Measurements from ENCODE around the gene TSPY8.
"Not testable (repeated sequence)": the region's sequence is repeated elsewhere in the genome, so short reads cannot be mapped to it uniquely, and the experiment has no call there.

Gene TSPY8, protein sequence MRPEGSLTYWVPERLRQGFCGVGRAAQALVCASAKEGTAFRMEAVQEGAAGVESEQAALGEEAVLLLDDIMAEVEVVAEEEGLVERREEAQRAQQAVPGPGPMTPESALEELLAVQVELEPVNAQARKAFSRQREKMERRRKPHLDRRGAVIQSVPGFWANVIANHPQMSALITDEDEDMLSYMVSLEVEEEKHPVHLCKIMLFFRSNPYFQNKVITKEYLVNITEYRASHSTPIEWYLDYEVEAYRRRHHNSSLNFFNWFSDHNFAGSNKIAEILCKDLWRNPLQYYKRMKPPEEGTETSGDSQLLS

DNA sequence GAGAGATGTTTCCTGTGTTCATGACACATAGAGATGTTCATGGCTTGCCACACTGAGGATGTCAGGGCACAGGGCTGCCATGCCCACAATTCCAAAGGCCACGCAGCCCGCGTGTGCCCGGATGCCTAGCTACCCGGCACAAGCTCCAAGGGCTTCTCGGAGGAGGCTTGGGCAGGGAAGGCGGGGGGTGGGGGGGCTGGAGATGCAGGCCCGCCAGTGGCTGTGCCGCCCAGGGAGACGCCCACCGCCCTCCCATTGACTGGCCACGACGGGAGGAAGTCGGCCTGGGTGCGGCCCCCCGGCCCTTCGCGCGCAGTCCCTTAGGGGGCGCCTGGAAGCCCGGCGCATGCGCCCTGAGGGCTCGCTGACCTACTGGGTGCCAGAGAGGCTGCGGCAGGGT is at the start of gene TSPY8:
TSPY8 (plus strand) TSS at position 301 of the 400 bp plus-strand sequence; CDS start at position 347, 46 bp downstream.
- not testable (repeated sequence) for H3K4me3 ChIP-seq (ENCODE audit: low read depth, low read length)

DNA sequence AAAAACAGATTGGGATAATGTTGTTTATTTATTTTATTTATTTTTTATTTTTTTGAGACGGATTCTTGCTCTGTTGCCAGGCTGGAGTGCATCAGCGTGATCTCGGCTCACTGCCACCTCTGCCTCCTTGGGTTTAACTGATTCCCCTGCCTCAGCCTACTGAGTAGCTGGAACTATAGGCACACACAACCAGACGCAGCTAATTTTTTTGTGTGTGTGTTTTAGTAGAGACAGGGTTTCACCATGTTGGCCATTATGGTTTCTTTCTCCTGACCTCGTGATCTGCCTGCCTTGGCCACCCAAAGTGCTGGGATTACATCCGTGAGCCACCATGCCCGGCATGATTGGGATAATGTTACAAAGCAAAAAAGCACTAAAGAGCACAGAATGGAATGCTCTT is 36.6 kb upstream of the TSPY8 start:
- no peak overlapping the region for H3K4me3 ChIP-seq (ENCODE audit: low read depth, low read length)
- TF ChIP-seq, protein P1, sequence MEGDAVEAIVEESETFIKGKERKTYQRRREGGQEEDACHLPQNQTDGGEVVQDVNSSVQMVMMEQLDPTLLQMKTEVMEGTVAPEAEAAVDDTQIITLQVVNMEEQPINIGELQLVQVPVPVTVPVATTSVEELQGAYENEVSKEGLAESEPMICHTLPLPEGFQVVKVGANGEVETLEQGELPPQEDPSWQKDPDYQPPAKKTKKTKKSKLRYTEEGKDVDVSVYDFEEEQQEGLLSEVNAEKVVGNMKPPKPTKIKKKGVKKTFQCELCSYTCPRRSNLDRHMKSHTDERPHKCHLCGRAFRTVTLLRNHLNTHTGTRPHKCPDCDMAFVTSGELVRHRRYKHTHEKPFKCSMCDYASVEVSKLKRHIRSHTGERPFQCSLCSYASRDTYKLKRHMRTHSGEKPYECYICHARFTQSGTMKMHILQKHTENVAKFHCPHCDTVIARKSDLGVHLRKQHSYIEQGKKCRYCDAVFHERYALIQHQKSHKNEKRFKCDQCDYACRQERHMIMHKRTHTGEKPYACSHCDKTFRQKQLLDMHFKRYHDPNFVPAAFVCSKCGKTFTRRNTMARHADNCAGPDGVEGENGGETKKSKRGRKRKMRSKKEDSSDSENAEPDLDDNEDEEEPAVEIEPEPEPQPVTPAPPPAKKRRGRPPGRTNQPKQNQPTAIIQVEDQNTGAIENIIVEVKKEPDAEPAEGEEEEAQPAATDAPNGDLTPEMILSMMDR (IDR thresholded peaks at IDR 0.05; ENCODE audit: borderline replicate concordance, insufficient read depth, low read depth, low read length), result no peak

DNA sequence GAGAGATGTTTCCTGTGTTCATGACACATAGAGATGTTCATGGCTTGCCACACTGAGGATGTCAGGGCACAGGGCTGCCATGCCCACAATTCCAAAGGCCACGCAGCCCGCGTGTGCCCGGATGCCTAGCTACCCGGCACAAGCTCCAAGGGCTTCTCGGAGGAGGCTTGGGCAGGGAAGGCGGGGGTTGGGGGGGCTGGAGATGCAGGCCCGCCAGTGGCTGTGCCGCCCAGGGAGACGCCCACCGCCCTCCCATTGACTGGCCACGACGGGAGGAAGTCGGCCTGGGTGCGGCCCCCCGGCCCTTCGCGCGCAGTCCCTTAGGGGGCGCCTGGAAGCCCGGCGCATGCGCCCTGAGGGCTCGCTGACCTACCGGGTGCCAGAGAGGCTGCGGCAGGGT is 20.4 kb upstream of the TSPY8 start, which contains the start of gene TSPY4:
TSPY4 (plus strand) TSS at position 301 of the 400 bp plus-strand sequence; CDS start at position 347, 46 bp downstream.
- H3K4me3 ChIP-seq (ENCODE audit: low read depth, low read length), result not testable (repeated sequence)

DNA sequence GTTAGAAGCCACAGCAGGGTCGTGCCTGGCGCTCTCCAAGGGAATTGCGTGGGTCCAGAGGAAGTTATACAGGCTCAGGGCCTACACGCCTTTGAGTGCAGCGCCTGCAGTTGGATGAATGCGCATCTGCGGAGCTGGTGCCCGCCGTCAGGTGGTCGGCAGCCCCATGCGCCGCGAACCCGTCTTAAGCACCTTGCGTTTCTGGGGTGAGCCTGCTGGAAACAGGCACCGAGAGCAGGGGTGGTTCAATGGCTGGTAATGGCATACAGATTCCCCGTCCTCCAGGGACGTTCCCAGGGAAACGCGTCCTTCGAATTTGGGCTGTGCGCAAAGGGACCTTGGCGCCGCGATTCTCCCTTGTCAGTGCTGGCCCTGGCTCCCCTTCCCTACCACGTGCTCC is 38.9 kb downstream of the TSPY8 start:
- not testable (repeated sequence) for H3K4me3 ChIP-seq (ENCODE audit: low read depth, low read length)

DNA sequence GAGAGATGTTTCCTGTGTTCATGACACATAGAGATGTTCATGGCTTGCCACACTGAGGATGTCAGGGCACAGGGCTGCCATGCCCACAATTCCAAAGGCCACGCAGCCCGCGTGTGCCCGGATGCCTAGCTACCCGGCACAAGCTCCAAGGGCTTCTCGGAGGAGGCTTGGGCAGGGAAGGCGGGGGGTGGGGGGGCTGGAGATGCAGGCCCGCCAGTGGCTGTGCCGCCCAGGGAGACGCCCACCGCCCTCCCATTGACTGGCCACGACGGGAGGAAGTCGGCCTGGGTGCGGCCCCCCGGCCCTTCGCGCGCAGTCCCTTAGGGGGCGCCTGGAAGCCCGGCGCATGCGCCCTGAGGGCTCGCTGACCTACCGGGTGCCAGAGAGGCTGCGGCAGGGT is 40.5 kb downstream of the TSPY8 start, which contains the start of gene TSPY3:
TSPY3 (plus strand) TSS at position 301 of the 400 bp plus-strand sequence; CDS start at position 347, 46 bp downstream.
- not testable (repeated sequence) for H3K4me3 ChIP-seq (ENCODE audit: low read depth, low read length)

All from GM12875 (cell line).